Ovary (tissue), 3 donors: ENCODE data around the gene ATP1A2.

Source experiments
- POLR2A ChIP-seq: fragments of 450-650 bp; IDR thresholded peaks from one replicate; pipeline ENCODE4 v1.6.1; 2017; ENCODE audit warnings: antibody characterized with exemption, mild to moderate bottlenecking, moderate library complexity
- TF ChIP-seq, protein P1 (sequence below), 3 donors: fragments of 450-650 bp in 2 of 3; fragments of 200-600 bp in 1 of 3; IDR thresholded peaks; one replicate each; pipeline versions ENCODE4 v1.5.1 to v1.8.0; 2016 to 2022; ENCODE audit warnings: antibody characterized with exemption in 3 of 3, mild to moderate bottlenecking in 1 of 3
- donor health status: DM: no; HTN: no; CAD: no.

DNA sequence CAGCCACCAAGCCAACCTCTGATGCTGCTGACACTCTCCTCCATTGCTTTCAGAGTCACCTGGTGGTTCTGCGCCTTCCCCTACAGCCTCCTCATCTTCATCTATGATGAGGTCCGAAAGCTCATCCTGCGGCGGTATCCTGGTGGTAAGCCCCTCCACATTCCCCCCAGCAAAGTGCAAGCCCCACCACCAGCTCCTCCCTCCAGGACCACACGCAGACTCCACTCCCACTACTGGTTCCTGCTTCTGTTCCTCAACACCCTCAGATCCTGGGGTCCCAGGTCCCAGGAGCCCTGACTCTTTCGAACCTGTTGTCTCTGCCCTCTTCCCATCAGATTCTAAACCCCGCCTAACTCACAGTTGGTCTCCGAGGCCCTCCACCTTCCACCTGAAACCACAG lies 24.3 kb downstream of the ATP1A2 start:
- TF ChIP-seq, protein P1, sequence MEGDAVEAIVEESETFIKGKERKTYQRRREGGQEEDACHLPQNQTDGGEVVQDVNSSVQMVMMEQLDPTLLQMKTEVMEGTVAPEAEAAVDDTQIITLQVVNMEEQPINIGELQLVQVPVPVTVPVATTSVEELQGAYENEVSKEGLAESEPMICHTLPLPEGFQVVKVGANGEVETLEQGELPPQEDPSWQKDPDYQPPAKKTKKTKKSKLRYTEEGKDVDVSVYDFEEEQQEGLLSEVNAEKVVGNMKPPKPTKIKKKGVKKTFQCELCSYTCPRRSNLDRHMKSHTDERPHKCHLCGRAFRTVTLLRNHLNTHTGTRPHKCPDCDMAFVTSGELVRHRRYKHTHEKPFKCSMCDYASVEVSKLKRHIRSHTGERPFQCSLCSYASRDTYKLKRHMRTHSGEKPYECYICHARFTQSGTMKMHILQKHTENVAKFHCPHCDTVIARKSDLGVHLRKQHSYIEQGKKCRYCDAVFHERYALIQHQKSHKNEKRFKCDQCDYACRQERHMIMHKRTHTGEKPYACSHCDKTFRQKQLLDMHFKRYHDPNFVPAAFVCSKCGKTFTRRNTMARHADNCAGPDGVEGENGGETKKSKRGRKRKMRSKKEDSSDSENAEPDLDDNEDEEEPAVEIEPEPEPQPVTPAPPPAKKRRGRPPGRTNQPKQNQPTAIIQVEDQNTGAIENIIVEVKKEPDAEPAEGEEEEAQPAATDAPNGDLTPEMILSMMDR (IDR thresholded peaks at IDR 0.05), result no peak
- no peak for TF ChIP-seq POLR2A
